Ovary (tissue), 3 donors: ENCODE results near the gene NOC4L.

ENCODE experiments used
- EP300 ChIP-seq: sonication (generic); formaldehyde crosslinking; IDR thresholded peaks from one replicate; pipeline ENCODE4 v1.6.1; 2017; ENCODE audit warnings: antibody characterized with exemption
- POLR2A ChIP-seq: fragments of 450-650 bp; IDR thresholded peaks from one replicate; pipeline ENCODE4 v1.6.1; 2017; ENCODE audit warnings: antibody characterized with exemption, mild to moderate bottlenecking, moderate library complexity
- TF ChIP-seq, protein P1 (sequence below), 3 donors: fragments of 450-650 bp in 2 of 3; fragments of 200-600 bp in 1 of 3; IDR thresholded peaks; one replicate each; pipeline versions ENCODE4 v1.5.1 to v1.8.0; 2016 to 2022; ENCODE audit warnings: antibody characterized with exemption in 3 of 3, mild to moderate bottlenecking in 1 of 3
- donor health status: DM: no; HTN: no; CAD: no.

DNA sequence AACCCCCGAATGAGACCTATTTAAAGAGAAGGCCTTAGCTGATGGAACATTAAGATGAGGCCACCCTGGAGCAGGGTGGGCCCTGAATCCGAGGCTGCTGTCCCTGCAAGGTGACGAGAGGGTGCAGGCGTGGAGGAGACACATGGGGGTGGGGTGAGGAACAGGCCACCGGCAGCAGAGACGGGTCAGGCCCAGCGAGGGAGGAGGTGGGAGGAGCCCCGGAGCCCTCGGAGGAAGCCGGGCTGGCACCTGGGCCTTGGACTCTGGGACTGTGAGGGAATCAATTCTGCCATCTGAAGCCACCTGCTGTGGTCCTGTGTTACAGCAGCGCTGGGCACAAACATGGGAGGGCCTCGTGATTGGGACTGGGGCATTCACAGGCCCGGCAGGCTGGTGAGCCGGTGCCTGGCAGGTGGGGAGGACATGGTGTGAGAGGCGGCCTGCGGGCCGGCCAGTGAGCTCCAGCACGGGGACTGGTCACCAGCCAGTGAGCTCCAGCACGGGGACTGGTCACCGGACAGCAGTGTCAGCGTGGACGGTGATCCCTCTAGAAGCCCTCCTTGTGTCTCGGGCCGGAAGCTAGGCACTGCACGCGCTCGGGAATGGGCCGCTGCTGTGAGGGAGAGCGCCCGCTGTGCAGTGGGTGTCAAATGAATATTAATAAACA is 46.7 kb downstream of the NOC4L start:
- TF ChIP-seq, protein P1, sequence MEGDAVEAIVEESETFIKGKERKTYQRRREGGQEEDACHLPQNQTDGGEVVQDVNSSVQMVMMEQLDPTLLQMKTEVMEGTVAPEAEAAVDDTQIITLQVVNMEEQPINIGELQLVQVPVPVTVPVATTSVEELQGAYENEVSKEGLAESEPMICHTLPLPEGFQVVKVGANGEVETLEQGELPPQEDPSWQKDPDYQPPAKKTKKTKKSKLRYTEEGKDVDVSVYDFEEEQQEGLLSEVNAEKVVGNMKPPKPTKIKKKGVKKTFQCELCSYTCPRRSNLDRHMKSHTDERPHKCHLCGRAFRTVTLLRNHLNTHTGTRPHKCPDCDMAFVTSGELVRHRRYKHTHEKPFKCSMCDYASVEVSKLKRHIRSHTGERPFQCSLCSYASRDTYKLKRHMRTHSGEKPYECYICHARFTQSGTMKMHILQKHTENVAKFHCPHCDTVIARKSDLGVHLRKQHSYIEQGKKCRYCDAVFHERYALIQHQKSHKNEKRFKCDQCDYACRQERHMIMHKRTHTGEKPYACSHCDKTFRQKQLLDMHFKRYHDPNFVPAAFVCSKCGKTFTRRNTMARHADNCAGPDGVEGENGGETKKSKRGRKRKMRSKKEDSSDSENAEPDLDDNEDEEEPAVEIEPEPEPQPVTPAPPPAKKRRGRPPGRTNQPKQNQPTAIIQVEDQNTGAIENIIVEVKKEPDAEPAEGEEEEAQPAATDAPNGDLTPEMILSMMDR (IDR thresholded peaks at IDR 0.05): no peak
- TF ChIP-seq POLR2A (no peak), EP300 (no peak)
